ENCODE data around the gene LUC7L.

DNA sequence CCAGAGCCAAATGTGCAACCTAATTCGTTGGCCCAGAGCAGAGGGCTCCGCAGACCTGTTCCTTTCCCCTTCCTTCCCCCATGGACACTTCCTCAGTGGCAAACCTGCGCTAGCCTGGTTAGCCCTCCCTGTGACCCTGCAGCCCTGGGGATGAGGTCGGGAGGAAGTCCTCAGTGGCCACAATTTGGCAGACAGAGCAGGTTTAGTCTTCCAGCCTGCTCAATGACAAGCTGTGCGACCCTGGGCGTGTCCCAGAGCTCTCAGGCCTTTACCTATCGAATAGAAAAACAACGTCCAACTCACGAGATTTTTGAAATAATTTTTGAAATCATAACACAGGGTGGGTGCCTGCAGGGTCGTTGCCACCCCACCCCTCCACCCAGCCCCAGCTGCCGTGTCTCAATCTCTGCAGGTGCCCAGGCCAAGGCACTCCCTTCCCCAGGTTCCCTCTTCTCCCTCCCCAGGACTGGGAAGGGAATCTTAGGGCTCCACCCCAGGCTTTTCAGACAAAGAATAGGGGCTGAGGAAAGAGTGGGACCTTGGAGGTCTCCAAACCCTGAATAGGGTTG is 62.0 kb downstream of the LUC7L start:
- TF ChIP-seq, protein P1, sequence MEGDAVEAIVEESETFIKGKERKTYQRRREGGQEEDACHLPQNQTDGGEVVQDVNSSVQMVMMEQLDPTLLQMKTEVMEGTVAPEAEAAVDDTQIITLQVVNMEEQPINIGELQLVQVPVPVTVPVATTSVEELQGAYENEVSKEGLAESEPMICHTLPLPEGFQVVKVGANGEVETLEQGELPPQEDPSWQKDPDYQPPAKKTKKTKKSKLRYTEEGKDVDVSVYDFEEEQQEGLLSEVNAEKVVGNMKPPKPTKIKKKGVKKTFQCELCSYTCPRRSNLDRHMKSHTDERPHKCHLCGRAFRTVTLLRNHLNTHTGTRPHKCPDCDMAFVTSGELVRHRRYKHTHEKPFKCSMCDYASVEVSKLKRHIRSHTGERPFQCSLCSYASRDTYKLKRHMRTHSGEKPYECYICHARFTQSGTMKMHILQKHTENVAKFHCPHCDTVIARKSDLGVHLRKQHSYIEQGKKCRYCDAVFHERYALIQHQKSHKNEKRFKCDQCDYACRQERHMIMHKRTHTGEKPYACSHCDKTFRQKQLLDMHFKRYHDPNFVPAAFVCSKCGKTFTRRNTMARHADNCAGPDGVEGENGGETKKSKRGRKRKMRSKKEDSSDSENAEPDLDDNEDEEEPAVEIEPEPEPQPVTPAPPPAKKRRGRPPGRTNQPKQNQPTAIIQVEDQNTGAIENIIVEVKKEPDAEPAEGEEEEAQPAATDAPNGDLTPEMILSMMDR (IDR thresholded peaks at IDR 0.05; ENCODE audit: borderline replicate concordance, extremely low read depth, low read length, poor library complexity, severe bottlenecking) = no peak
- TF ChIP-seq EZH2 (IDR thresholded peaks at IDR 0.05; ENCODE audit: borderline replicate concordance, low read depth, low read length, severe bottlenecking) = no peak

All from DND-41 (cell line).